ENCODE data around the gene RMDN3.

Gene RMDN3

DNA sequence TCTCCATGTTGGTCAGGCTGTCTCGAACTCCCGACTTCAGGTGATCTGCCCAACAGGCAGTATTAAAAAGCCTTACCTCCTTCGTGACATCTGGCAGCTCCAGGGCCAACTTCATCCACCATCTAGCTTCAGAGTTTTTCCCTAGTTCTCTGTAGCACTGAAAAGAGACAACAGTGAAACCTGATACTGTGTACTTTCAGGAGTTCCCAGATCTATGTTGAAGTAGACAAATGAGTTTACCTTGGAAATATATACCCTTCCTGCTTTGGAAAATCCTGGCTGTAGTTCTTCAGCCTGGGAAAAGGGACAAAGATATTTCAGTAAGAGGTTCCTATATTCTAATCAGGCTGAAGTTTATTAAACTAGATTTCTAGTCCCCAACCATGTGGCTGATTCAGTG, 18.0 kb downstream of the RMDN3 start:
- peaks cover 31% of the 10 kb centered on the region for H3K36me3 Mint-ChIP-seq (ENCODE audit: insufficient read depth)
- ATAC-seq (replicated peaks; ENCODE audit: extremely low read depth, poor library complexity, severe bottlenecking) (no peak), DNase-seq (ENCODE audit: low spot score in 2 of 2) (no peak)
- no peak overlapping the region for H3K27ac Mint-ChIP-seq (ENCODE audit: low read depth)
- no peaks in the 10 kb centered on the region for H3K27me3 Mint-ChIP-seq
- H3K4me1 Mint-ChIP-seq = no peaks in the 10 kb centered on the region
- H3K4me3 Mint-ChIP-seq = no peak overlapping the region
- H3K9me3 Mint-ChIP-seq = no peaks in the 10 kb centered on the region

DNA sequence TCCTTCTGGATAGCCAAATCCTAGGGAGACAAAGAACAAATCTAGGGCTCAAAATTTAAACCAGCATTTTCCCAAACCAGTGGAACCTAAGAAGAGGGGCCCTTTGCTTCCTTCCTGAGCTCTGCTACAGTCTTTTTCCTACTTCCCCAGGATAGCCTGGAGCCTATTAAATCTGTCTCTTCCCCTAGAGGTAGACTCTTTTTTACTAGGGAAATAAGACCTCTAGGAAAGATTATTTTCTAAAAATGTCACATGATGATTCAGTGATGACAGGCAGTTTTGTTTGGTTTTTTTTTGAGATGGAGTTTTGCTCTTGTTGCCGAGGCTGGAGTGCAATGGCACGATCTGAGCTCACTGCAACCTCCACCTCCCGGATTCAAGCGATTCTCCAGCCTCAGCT, 18.5 kb downstream of the RMDN3 start:
- Mint-ChIP-seq H3K4me1 (no peaks in the 10 kb centered on the region), H3K27ac (ENCODE audit: low read depth) (no peak overlapping the region), H3K36me3 (ENCODE audit: insufficient read depth) (peaks cover 31% of the 10 kb centered on the region), H3K27me3 (no peaks in the 10 kb centered on the region), H3K4me3 (no peak overlapping the region), H3K9me3 (no peaks in the 10 kb centered on the region)
- ATAC-seq (replicated peaks; ENCODE audit: extremely low read depth, poor library complexity, severe bottlenecking) = no peak
- no peak for DNase-seq (ENCODE audit: low spot score in 2 of 2)

DNA sequence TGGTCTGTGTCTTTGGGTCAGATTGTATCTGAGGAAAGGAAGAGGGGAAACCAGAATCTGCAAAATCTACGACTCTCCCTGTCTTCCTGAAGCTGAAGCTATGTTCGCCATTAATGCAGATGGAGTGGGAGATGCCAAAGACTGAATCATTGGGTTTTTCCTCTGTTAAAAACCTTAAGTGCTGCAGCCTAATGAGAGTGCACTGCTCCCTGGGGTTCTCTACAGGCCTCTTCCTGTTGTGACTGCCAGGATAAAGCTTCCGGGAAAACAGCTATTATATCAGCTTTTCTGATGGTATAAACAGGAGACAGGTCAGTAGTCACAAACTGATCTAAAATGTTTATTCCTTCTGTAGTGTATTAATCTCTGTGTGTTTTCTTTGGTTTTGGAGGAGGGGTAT, 24.0 kb downstream of the RMDN3 start:
- H3K27me3 Mint-ChIP-seq = no peaks in the 10 kb centered on the region
- H3K4me3 Mint-ChIP-seq = no peak overlapping the region
- no peak overlapping the region for H3K27ac Mint-ChIP-seq (ENCODE audit: low read depth)
- DNase-seq (ENCODE audit: low spot score in 2 of 2) (no peak), ATAC-seq (replicated peaks; ENCODE audit: extremely low read depth, poor library complexity, severe bottlenecking) (no peak)
- no peaks in the 10 kb centered on the region for H3K9me3 Mint-ChIP-seq
- peaks cover 15% of the 10 kb centered on the region for H3K36me3 Mint-ChIP-seq (ENCODE audit: insufficient read depth)
- H3K4me1 Mint-ChIP-seq = no peaks in the 10 kb centered on the region

DNA sequence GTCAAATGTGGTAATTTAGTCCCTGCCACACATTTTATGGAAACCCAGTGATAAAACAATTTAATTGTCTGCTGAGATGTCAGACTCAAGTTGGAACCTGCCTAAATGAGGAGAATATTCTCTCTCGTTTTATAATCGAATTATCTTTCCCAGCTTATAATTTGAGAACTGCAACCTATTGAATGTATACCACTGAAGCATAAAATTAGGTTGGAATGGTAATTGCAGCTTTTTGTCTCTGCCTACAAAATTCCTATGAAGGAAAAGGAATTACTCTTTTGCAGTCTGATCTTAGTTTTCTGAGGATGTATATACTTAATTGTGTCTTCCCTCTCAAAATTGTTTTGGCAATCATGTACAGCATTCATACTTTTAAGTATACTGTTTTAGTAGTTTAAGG, 31.1 kb downstream of the RMDN3 start:
- no peaks in the 10 kb centered on the region for H3K9me3 Mint-ChIP-seq
- H3K36me3 Mint-ChIP-seq (ENCODE audit: insufficient read depth) = peaks cover 2% of the 10 kb centered on the region
- no peaks in the 10 kb centered on the region for H3K4me1 Mint-ChIP-seq
- ATAC-seq (replicated peaks; ENCODE audit: extremely low read depth, poor library complexity, severe bottlenecking) (no peak), DNase-seq (ENCODE audit: low spot score in 2 of 2) (no peak)
- no peaks in the 10 kb centered on the region for H3K27me3 Mint-ChIP-seq
- H3K27ac Mint-ChIP-seq (ENCODE audit: low read depth) = no peak overlapping the region
- H3K4me3 Mint-ChIP-seq = no peak overlapping the region

DNA sequence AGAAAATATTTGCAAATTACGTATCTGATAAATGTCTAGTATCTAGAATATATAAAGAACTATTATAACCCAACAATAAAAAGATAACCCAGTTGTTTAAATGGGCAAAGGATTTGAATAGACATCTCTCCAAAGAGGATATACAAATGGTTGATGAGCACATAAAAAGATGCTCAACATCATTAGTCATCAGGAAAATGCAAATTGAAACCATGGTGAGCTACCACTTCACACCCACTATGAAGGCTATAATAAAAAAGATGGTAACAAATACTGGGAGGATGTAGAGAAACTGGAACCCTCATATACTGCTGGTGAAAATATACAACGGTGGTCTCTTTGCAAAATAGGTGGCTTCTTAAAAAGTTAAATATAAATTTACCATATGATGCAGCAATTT, 32.1 kb downstream of the RMDN3 start:
- Mint-ChIP-seq H3K36me3 (ENCODE audit: insufficient read depth) (no peaks in the 10 kb centered on the region), H3K27me3 (no peaks in the 10 kb centered on the region), H3K4me1 (no peaks in the 10 kb centered on the region), H3K27ac (ENCODE audit: low read depth) (no peak overlapping the region), H3K9me3 (no peaks in the 10 kb centered on the region), H3K4me3 (no peak overlapping the region)
- DNase-seq (ENCODE audit: low spot score in 2 of 2) = no peak
- ATAC-seq (replicated peaks; ENCODE audit: extremely low read depth, poor library complexity, severe bottlenecking) = no peak

DNA sequence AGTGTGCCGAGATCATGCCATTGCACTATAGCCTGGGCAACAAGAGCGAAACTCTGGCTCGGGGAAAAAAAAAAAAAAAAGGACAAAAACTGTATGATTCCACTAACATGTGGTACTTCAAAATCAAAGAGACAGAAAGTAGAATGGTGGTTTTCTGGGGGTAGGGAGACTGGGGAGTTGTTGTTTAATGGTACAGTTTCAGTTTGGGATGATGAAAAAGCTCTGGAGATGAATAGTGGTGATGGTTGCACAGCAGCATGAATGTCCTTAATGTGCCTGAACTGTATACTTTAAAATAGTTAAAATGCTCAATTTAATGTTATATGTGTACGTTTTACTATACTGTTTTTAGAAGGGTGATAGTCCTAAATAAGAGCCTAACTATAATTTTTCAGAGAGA, 32.7 kb downstream of the RMDN3 start:
- H3K36me3 Mint-ChIP-seq (ENCODE audit: insufficient read depth) = no peaks in the 10 kb centered on the region
- H3K27ac Mint-ChIP-seq (ENCODE audit: low read depth) = no peak overlapping the region
- no peaks in the 10 kb centered on the region for H3K9me3 Mint-ChIP-seq
- no peak for ATAC-seq (replicated peaks; ENCODE audit: extremely low read depth, poor library complexity, severe bottlenecking)
- no peak overlapping the region for H3K4me3 Mint-ChIP-seq
- no peak for DNase-seq (ENCODE audit: low spot score in 2 of 2)
- H3K4me1 Mint-ChIP-seq = no peaks in the 10 kb centered on the region
- no peaks in the 10 kb centered on the region for H3K27me3 Mint-ChIP-seq

DNA sequence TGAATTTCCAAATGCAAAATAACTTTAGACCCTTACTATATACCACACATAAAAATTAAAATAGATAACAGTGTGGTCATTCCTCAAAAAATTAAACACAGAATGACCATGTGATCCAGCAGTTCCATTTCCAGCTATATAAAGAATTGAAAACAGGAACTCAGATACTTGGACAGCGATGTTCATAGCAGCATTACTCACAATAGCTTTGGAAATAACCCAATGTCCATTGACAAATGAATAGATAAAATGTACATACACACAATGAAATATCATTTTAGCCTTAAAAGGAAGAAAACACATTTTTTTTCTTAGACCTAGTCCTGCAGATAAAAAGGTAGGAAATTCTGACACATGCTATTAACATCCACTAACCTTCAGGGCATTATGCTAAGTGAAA, 33.4 kb downstream of the RMDN3 start:
- ATAC-seq (replicated peaks; ENCODE audit: extremely low read depth, poor library complexity, severe bottlenecking) = no peak
- DNase-seq (ENCODE audit: low spot score in 2 of 2) = no peak
- Mint-ChIP-seq H3K36me3 (ENCODE audit: insufficient read depth) (no peaks in the 10 kb centered on the region), H3K4me1 (no peaks in the 10 kb centered on the region), H3K4me3 (no peak overlapping the region), H3K9me3 (no peaks in the 10 kb centered on the region), H3K27ac (ENCODE audit: low read depth) (no peak overlapping the region), H3K27me3 (no peaks in the 10 kb centered on the region)

DNA sequence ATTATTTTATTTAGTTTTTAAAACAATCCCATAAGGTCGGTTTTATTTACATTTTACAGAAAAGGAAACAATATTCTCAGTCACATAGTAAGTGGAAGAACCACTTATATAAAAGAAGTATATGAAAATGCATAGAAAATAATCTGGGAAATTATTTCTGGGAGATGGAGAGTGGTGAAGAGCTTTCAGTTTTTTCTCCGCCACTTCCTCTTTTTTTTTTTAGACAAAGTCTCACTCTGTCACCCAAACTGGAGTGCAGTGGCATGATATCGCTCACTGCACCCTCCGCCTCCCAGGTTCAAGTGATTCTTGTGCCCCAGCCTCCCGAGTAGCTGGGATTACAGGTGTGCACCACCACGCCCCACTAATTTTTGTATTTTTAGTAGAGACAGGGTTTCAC, 38.9 kb downstream of the RMDN3 start:
- no peak for DNase-seq (ENCODE audit: low spot score in 2 of 2)
- no peak for ATAC-seq (replicated peaks; ENCODE audit: extremely low read depth, poor library complexity, severe bottlenecking)
- H3K27ac Mint-ChIP-seq (ENCODE audit: low read depth) = no peak overlapping the region
- H3K27me3 Mint-ChIP-seq = no peaks in the 10 kb centered on the region
- H3K4me1 Mint-ChIP-seq = no peaks in the 10 kb centered on the region
- no peaks in the 10 kb centered on the region for H3K36me3 Mint-ChIP-seq (ENCODE audit: insufficient read depth)
- H3K4me3 Mint-ChIP-seq = no peak overlapping the region
- H3K9me3 Mint-ChIP-seq = no peaks in the 10 kb centered on the region

DNA sequence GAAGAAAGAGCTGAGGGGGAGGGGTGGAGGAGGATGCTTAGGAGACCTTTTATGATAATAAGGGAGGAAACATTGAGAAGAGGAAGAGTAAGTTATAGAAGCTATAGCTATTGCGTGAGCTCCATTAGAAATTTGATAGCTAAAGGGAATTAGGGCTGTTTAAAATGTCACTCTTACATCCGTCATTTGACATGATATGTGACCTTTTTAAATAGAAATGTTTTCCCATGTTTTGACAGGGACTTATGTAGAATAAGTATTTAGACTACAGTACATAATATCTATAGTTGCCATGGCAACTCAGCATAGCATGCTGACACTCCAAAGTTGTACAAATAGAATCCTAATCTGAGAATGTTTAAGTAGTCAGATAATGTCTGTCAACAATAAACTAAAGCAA, 40.9 kb downstream of the RMDN3 start:
- Mint-ChIP-seq H3K27ac (ENCODE audit: low read depth) (no peak overlapping the region), H3K27me3 (no peaks in the 10 kb centered on the region), H3K36me3 (ENCODE audit: insufficient read depth) (peaks cover 4% of the 10 kb centered on the region), H3K9me3 (no peaks in the 10 kb centered on the region), H3K4me3 (no peak overlapping the region), H3K4me1 (no peaks in the 10 kb centered on the region)
- DNase-seq (ENCODE audit: low spot score in 2 of 2) (no peak), ATAC-seq (replicated peaks; ENCODE audit: extremely low read depth, poor library complexity, severe bottlenecking) (no peak)

DNA sequence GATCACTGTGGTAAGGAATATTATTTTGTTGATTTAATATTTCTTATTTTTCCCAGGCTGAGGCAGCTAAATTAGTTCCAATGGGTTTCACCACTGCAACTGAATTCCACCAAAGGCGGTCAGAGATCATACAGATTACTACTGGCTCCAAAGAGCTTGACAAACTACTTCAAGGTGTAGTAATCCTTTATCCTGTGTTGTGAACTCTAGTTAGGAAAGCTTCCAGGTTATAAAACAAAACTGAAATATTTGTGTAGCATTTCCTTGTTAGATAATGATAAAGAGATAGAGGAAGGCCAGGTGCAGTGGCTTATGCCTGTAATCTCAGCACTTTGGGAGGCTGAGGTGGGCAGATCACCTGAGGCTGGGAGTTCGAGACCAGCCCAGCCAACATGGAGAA, 48.9 kb downstream of the RMDN3 start:
- no peak for DNase-seq (ENCODE audit: low spot score in 2 of 2)
- H3K4me1 Mint-ChIP-seq = no peaks in the 10 kb centered on the region

DNA sequence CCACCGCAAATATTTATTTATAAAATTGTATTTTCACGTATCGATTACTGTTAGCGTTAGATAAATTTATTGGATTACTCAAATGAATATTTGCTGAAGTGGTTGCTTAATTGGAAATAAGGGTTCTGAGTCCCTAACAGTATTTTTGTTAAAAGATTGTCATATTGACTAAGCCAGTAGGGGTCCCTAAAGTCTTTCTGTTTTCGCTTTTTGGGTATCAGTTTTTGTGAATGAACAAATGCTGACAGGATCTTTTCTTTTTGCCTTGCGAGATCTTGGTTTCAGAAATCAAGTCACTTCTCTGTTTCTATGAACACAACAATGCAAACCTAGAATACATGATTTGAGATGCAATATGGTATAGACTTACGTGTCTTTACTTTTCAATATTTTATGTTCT, 53.0 kb downstream of the RMDN3 start:
- no peaks in the 10 kb centered on the region for H3K27me3 Mint-ChIP-seq
- H3K4me1 Mint-ChIP-seq = no peaks in the 10 kb centered on the region
- no peak overlapping the region for H3K27ac Mint-ChIP-seq (ENCODE audit: low read depth)
- ATAC-seq (replicated peaks; ENCODE audit: extremely low read depth, poor library complexity, severe bottlenecking) = no peak
- H3K36me3 Mint-ChIP-seq (ENCODE audit: insufficient read depth) = peaks cover 5% of the 10 kb centered on the region
- H3K4me3 Mint-ChIP-seq = no peak overlapping the region
- no peak for DNase-seq (ENCODE audit: low spot score in 2 of 2)
- H3K9me3 Mint-ChIP-seq = no peaks in the 10 kb centered on the region

More for the DNA sequence above, 48.9 kb downstream of the RMDN3 start:
- no peak for ATAC-seq (replicated peaks; ENCODE audit: extremely low read depth, poor library complexity, severe bottlenecking)
- no peaks in the 10 kb centered on the region for H3K9me3 Mint-ChIP-seq
- no peaks in the 10 kb centered on the region for H3K27me3 Mint-ChIP-seq
- peaks cover 9% of the 10 kb centered on the region for H3K36me3 Mint-ChIP-seq (ENCODE audit: insufficient read depth)
- no peak overlapping the region for H3K4me3 Mint-ChIP-seq
- H3K27ac Mint-ChIP-seq (ENCODE audit: low read depth) = no peak overlapping the region

DNA sequence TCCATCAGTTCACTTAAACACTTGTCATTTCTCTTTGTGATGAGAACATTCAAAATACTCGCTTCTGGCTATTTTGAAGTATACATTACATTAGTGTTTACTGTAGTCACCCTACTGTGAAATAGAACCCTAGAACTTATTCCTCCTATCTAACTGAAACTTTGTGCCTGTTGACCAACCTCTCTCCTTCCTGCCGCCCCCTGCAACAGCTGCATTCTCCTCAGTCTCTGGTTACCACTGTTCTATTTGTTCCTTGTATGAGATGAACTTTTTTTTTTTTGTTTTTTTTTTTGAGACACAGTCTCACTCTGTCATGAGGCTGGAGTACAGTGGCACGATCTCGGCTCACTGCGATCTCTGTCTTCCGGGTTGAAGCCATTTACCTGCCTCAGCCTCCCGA, 57.1 kb downstream of the RMDN3 start:
- no peak for ATAC-seq (replicated peaks; ENCODE audit: extremely low read depth, poor library complexity, severe bottlenecking)
- H3K4me3 Mint-ChIP-seq = no peak overlapping the region
- peaks cover 11% of the 10 kb centered on the region for H3K36me3 Mint-ChIP-seq (ENCODE audit: insufficient read depth)
- H3K4me1 Mint-ChIP-seq = peaks cover 16% of the 10 kb centered on the region
- no peak overlapping the region for H3K27ac Mint-ChIP-seq (ENCODE audit: low read depth)
- no peaks in the 10 kb centered on the region for H3K27me3 Mint-ChIP-seq
- no peak for DNase-seq (ENCODE audit: low spot score in 2 of 2)
- no peaks in the 10 kb centered on the region for H3K9me3 Mint-ChIP-seq

DNA sequence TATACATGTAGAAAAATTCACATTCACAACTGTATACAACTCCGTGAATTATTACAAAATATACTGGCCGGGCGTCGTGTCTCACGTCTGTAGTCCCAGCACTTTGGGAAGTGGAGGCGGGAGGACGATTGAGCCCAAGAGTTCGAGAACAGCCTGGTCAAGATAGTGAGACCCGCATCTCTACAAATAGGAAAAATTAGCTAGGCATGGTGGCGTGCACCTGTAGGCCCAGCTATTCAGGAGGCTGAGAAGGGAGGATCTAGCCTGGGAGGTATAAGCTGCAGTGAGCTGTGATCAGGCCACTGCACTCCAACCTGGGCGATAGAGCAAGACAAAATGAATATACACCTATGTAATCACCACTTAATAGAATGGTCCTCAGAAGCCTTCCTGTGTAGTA, 58.8 kb downstream of the RMDN3 start:
- ATAC-seq (replicated peaks; ENCODE audit: extremely low read depth, poor library complexity, severe bottlenecking) (no peak), DNase-seq (ENCODE audit: low spot score in 2 of 2) (no peak)
- Mint-ChIP-seq H3K4me1 (peaks cover 16% of the 10 kb centered on the region), H3K27ac (ENCODE audit: low read depth) (peak overlapping the region; percentile 19), H3K4me3 (peak overlapping the region; percentile 98), H3K27me3 (no peaks in the 10 kb centered on the region), H3K9me3 (no peaks in the 10 kb centered on the region), H3K36me3 (ENCODE audit: insufficient read depth) (peaks cover 19% of the 10 kb centered on the region)

DNA sequence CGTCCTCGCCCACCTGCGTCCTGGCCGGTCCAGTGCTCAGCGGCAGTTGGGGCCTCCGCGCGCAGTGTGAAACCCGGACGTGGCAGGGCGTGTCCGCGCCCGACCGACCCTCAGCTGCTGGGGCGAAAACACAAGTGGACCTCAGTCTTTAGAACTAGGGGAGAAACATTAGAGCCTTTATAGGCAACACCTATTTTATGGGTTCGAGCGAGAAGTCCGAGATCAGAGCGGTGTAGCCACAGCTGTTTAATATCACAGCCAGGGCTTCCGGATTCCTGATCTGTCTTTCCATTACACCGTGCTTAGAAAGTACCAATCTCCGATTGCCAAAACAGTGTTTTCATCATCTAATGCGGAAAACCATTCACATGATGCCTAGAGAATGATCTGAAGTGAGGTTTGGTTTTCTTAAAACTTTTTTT, 59.6 kb downstream of the RMDN3 start:
- Mint-ChIP-seq H3K27me3 (no peaks in the 10 kb centered on the region), H3K27ac (ENCODE audit: low read depth) (peak overlapping the region; percentile 97), H3K4me1 (peaks cover 16% of the 10 kb centered on the region), H3K36me3 (ENCODE audit: insufficient read depth) (peaks cover 18% of the 10 kb centered on the region), H3K9me3 (no peaks in the 10 kb centered on the region), H3K4me3 (peak overlapping the region; percentile 98)
- ATAC-seq (replicated peaks; ENCODE audit: extremely low read depth, poor library complexity, severe bottlenecking) (peak; percentile 3), DNase-seq (ENCODE audit: low spot score in 2 of 2) (no peak)
